Activated gamma-delta T cell treated with anti-CD3 and anti-CD28 coated beads, Interleukin-2, amount 50 U/mL, for 16 hours (primary cell): ENCODE measurements around the gene GNAT3.

ENCODE experiments used
- DNase-seq: peaks from one replicate; pipeline ENCODE4 v3.0.0-alpha.2; 2020; ENCODE audit warnings: low read depth

The GNAT3 gene

GRCh38 chr7:80417211-80417793 is 94.6 kb downstream of the GNAT3 start:
- DNase-seq: no peak

GRCh38 chr7:80415522-80415921 is 96.3 kb downstream of the GNAT3 start:
- DNase-seq: no peak

- no peak for DNase-seq
Measured at GRCh38 chr7:80415114-80415513, 96.8 kb downstream of the GNAT3 start.

- DNase-seq: no peak
Measured at GRCh38 chr7:80414331-80414730, 97.5 kb downstream of the GNAT3 start.

- no peak for DNase-seq
Measured at GRCh38 chr7:80413383-80413945, 98.4 kb downstream of the GNAT3 start.

- DNase-seq: no peak
Measured at GRCh38 chr7:80412842-80413241, 99.0 kb downstream of the GNAT3 start.

GRCh38 chr7:80411621-80412020 is 100.2 kb downstream of the GNAT3 start:
- no peak for DNase-seq

GRCh38 chr7:80410081-80410480 is 101.8 kb downstream of the GNAT3 start:
- DNase-seq: no peak
